Tibial artery (tissue), 4 donors: ENCODE data around the gene GPR63.
A peak's percentile ranks its signal among the peaks of the same experiment; 100 is the strongest.

ENCODE experiments used
- DNase-seq, 2 donors: peaks; one replicate each; pipeline ENCODE4 v3.0.0-alpha.2; 2019
- H3K27ac ChIP-seq, 2 donors: fragments of 200-600 bp; sonication (generic) in 1 of 2; 1 replicate in 1 of 2; 2 replicates in 1 of 2; pipeline ENCODE4 v1.5.1; 2018 to 2019; ENCODE audit warnings: mild to moderate bottlenecking in 1 of 2
- H3K27me3 ChIP-seq, 2 donors: fragments of 200-600 bp; sonication (generic) in 1 of 2; one replicate each; pipeline versions ENCODE4 v1.5.1 to v1.6.0; 2016 to 2019
- H3K36me3 ChIP-seq, 3 donors: fragments of 200-600 bp; sonication (generic) in 2 of 3; one replicate each; pipeline ENCODE4 v1.5.1; 2016 to 2019; ENCODE audit warnings: mild to moderate bottlenecking in 2 of 3
- H3K4me1 ChIP-seq, 4 donors: fragments of 200-600 bp; sonication (generic) in 2 of 4; 1 replicate in 3 of 4; 2 replicates in 1 of 4; pipeline ENCODE4 v1.5.1; 2016 to 2019
- H3K4me3 ChIP-seq, 2 donors: fragments of 200-600 bp; sonication (generic) in 1 of 2; 1 replicate in 1 of 2; 2 replicates in 1 of 2; pipeline ENCODE4 v1.5.1; 2018 to 2019; ENCODE audit warnings: mild to moderate bottlenecking in 2 of 2
- H3K9me3 ChIP-seq, 3 donors: fragments of 200-600 bp; sonication (generic) in 1 of 3; one replicate each; pipeline ENCODE4 v1.5.1; 2016 to 2019
- CTCF ChIP-seq, 2 experiments: fragments of 200-600 bp in 1 of 2; fragments of 450-650 bp in 1 of 2; IDR thresholded peaks; one replicate each; pipeline ENCODE4 v1.5.1; 2017 to 2019; ENCODE audit warnings: antibody characterized with exemption in 2 of 2, mild to moderate bottlenecking in 1 of 2, moderate library complexity in 1 of 2
- intact Hi-C: fragments of 100-400 bp; cut with DNase I; formaldehyde crosslinking; loops from one replicate; pipeline ENCODE4 v1.15.0; 2023; ENCODE audit warnings: low total_unique reads

GPR63 gene

GRCh38 chr6:96816301-96816817, 20.9 kb downstream of the GPR63 start:
- Histone ChIP-seq H3K27me3 (no peaks in the 10 kb centered on the region), H3K4me3 (peak overlapping the region; percentile 6 to 16), H3K36me3 (no peaks in the 10 kb centered on the region), H3K4me1 (peaks cover 0 to 49% (median 8%) of the 10 kb centered on the region in 4 donors), H3K27ac (peak overlapping the region in 1 of 2 donors; percentile 4), H3K9me3 (no peaks in the 10 kb centered on the region)
- intact Hi-C loops: no loop called here
- no peak for DNase-seq
- TF ChIP-seq CTCF (IDR thresholded peaks at IDR 0.05): no peak

GRCh38 chr6:96814625-96815024, 22.7 kb downstream of the GPR63 start:
- H3K4me3 ChIP-seq: no peak overlapping the region
- no peaks in the 10 kb centered on the region for H3K9me3 ChIP-seq
- H3K36me3 ChIP-seq: no peaks in the 10 kb centered on the region
- no peak for DNase-seq
- H3K27ac ChIP-seq: peak overlapping the region; percentile 9 to 47
- no peaks in the 10 kb centered on the region for H3K27me3 ChIP-seq
- intact Hi-C loops: no loop called here
- H3K4me1 ChIP-seq: peaks cover 0 to 57% (median 8%) of the 10 kb centered on the region in 4 donors
- no peak for TF ChIP-seq CTCF (IDR thresholded peaks at IDR 0.05)

GRCh38 chr6:96812077-96812703, 25.1 kb downstream of the GPR63 start:
- Histone ChIP-seq H3K4me1 (peaks cover 0 to 57% (median 8%) of the 10 kb centered on the region in 4 donors), H3K9me3 (no peaks in the 10 kb centered on the region), H3K36me3 (no peaks in the 10 kb centered on the region), H3K27me3 (no peaks in the 10 kb centered on the region), H3K27ac (no peak overlapping the region), H3K4me3 (no peak overlapping the region)
- DNase-seq: no peak
- no peak for TF ChIP-seq CTCF (IDR thresholded peaks at IDR 0.05)
- intact Hi-C loops: no loop called here

- H3K27ac ChIP-seq: peak overlapping the region in 1 of 2 donors; percentile 15
- intact Hi-C loops: no loop called here
- TF ChIP-seq CTCF (IDR thresholded peaks at IDR 0.05): no peak
- no peaks in the 10 kb centered on the region for H3K27me3 ChIP-seq
- H3K36me3 ChIP-seq: no peaks in the 10 kb centered on the region
- H3K4me1 ChIP-seq: peaks cover 0 to 53% (median 8%) of the 10 kb centered on the region in 4 donors
- H3K9me3 ChIP-seq: no peaks in the 10 kb centered on the region
- DNase-seq: no peak
- no peak overlapping the region for H3K4me3 ChIP-seq
Measured at GRCh38 chr6:96811670-96812069, 25.6 kb downstream of the GPR63 start.

- Histone ChIP-seq H3K4me1 (peaks cover 0 to 47% (median 5%) of the 10 kb centered on the region in 4 donors), H3K27ac (peak overlapping the region in 1 of 2 donors; percentile 15), H3K27me3 (no peaks in the 10 kb centered on the region), H3K9me3 (no peaks in the 10 kb centered on the region), H3K36me3 (no peaks in the 10 kb centered on the region), H3K4me3 (peak overlapping the region; percentile 1 to 16)
- intact Hi-C loops: no loop called here
- TF ChIP-seq CTCF (IDR thresholded peaks at IDR 0.05): no peak
- no peak for DNase-seq
Measured at GRCh38 chr6:96811136-96811535, 26.1 kb downstream of the GPR63 start.
